ENCODE data around the gene ZBTB20. TPM values are rescaled to one million over a fixed set of nuclear protein-coding genes. Genes with fewer than 3 reads are reported as not detected.

ZBTB20 gene
- total and polyA plus RNA-seq, 2 donors (not counting 1 experiment from before 2014, with no cell fraction given), result 4.0 to 123 TPM

DNA sequence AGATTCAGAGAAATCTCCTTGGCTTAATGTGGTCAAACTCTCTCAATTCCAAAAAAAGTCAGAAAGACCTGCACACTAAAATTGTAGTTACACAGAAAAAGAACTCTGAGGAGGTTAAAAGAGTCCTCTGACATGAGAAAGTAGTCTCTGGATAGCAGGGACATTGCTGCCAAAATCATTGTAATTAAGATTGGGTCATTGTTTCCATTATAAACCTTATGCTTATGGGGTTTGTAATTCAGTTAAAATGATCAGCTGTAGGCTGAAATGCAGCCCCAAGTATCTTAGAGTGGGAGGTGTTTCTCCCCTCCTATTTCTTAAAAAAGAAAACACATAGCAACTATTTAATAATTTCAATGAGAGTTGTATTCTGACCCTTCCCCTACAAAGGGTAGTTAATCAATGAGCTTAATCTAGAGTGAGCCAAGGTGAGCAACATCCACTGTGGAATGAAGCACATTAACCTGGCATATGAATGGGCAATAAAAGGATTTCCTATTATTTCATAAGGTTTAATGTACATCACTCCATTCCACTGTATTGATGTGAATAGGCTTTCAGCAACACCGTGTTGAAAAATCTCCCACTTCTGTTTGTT, 446.4 kb downstream of the ZBTB20 start:
- intact Hi-C loops (cut with micrococcal nuclease), result no loop called here
- ChIA-PET CTCF (no interaction called here), POLR2A (no interaction called here)
- TF ChIP-seq, protein P1, sequence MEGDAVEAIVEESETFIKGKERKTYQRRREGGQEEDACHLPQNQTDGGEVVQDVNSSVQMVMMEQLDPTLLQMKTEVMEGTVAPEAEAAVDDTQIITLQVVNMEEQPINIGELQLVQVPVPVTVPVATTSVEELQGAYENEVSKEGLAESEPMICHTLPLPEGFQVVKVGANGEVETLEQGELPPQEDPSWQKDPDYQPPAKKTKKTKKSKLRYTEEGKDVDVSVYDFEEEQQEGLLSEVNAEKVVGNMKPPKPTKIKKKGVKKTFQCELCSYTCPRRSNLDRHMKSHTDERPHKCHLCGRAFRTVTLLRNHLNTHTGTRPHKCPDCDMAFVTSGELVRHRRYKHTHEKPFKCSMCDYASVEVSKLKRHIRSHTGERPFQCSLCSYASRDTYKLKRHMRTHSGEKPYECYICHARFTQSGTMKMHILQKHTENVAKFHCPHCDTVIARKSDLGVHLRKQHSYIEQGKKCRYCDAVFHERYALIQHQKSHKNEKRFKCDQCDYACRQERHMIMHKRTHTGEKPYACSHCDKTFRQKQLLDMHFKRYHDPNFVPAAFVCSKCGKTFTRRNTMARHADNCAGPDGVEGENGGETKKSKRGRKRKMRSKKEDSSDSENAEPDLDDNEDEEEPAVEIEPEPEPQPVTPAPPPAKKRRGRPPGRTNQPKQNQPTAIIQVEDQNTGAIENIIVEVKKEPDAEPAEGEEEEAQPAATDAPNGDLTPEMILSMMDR (IDR thresholded peaks at IDR 0.05), result no peak
- TF ChIP-seq EZH2 (IDR thresholded peaks at IDR 0.05; ENCODE audit: borderline replicate concordance, insufficient read depth, low read depth, low read length, poor library complexity, severe bottlenecking), result no peak
- Histone ChIP-seq H3K4me1 (ENCODE audit: control insufficient read depth in 2 of 2, insufficient read depth in 2 of 2, low read length in 2 of 2) (no peaks in the 10 kb centered on the region), H3K4me3 (ENCODE audit: control extremely low read depth in 1 of 5, extremely low read depth in 1 of 5, insufficient read depth in 1 of 5, low read depth in 2 of 5, low read length in 4 of 5) (no peak overlapping the region), H4K20me1 (ENCODE audit: control insufficient read depth, insufficient read depth, low read length, poor library complexity, severe bottlenecking) (peaks cover 10% of the 10 kb centered on the region), H3K79me2 (ENCODE audit: control insufficient read depth, insufficient read depth, low read length) (no peaks in the 10 kb centered on the region), H2AFZ (ENCODE audit: insufficient read depth, low read depth, low read length, poor library complexity, severe bottlenecking) (no peak overlapping the region), H3K27ac (ENCODE audit: low read length in 2 of 2) (no peak overlapping the region), H3K9ac (ENCODE audit: low read length) (no peak overlapping the region), H3K4me2 (replicated peaks; ENCODE audit: low read depth, low read length, poor library complexity, severe bottlenecking) (no peak overlapping the region), H3K9me3 (ENCODE audit: control extremely low read depth in 1 of 3, control insufficient read depth in 2 of 3, insufficient read depth in 1 of 3, low read length in 2 of 3) (no peaks in the 10 kb centered on the region), H3K27me3 (replicated peaks in 1 of 4; ENCODE audit: control extremely low read depth in 1 of 4, control insufficient read depth in 3 of 4, insufficient read depth in 4 of 4, low read length in 3 of 4) (no peaks in the 10 kb centered on the region), H3K36me3 (replicated peaks in 1 of 2; ENCODE audit: control extremely low read depth in 1 of 2, control insufficient read depth in 1 of 2, extremely low read depth in 1 of 2, insufficient read depth in 2 of 2, low read length in 1 of 2) (peaks cover 0 to 1% of the 10 kb centered on the region in 2 experiments)
- Mint-ChIP-seq H3K27ac (no peak overlapping the region), H3K4me3 (no peak overlapping the region), H3K9me3 (ENCODE audit: insufficient read depth) (no peaks in the 10 kb centered on the region), H3K27me3 (no peaks in the 10 kb centered on the region), H3K4me1 (peaks cover 8% of the 10 kb centered on the region)
- DNase-seq (no peak), ATAC-seq (ENCODE audit: low read depth) (no peak)
- WGBS (ENCODE audit: insufficient coverage), result no CpG with 5 or more reads among the region's 1 CpG

DNA sequence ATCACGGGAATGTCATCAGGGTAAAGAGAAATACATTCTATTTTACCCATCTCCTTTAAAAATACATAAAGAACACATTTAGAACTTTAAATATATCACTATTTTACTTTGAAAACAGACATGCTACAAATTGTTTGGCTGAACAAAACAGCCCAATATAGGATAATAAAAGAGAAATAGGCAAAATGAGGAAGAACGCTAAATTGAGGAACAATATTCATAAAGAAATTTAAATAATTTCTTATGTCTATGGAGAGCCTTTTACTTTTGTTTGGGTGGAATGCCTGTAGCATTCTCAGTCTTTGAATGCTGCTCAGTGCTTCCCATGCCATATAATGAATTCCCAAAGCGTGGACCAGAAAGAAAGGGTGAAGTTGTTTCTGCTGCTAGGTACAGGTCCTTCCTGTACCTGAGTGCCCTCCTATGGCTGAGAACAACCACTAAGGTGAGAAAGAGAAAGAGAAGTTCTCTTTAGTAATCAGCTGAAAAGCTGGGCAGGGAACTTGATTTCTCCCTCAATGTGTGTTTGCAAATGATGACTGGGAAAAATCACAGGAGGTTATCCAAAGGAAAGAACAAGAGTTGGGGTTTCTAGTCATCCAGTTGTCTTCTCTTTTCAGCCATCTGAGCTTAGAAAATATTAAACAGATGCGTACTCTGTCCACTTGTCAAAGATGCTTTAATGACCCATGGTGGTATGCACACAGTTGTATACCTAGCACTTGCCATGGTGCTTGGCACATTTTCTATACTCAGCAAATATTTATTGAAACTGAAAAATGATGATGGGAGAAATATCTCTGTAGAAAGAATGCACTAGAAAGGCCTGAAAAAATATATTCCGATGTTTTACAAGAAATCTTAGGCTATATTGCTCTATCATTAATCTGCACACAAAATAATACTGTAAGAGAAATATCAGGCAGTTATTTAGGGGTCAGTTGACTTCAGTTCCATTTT, 448.7 kb downstream of the ZBTB20 start:
- no peaks in the 10 kb centered on the region for H3K27me3 ChIP-seq (replicated peaks in 1 of 4; ENCODE audit: control extremely low read depth in 1 of 4, control insufficient read depth in 3 of 4, insufficient read depth in 4 of 4, low read length in 3 of 4)
- DNase-seq (no peak), ATAC-seq (ENCODE audit: low read depth) (no peak)
- no peak overlapping the region for H2AFZ ChIP-seq (ENCODE audit: insufficient read depth, low read depth, low read length, poor library complexity, severe bottlenecking)
- peaks cover 5% of the 10 kb centered on the region for H4K20me1 ChIP-seq (ENCODE audit: control insufficient read depth, insufficient read depth, low read length, poor library complexity, severe bottlenecking)
- no peaks in the 10 kb centered on the region for H3K79me2 ChIP-seq (ENCODE audit: control insufficient read depth, insufficient read depth, low read length)
- no peak overlapping the region for H3K27ac ChIP-seq (ENCODE audit: low read length in 2 of 2)
- no peak overlapping the region for H3K27ac Mint-ChIP-seq
- intact Hi-C loops (cut with micrococcal nuclease), result no loop called here
- ChIA-PET CTCF (no interaction called here), POLR2A (no interaction called here)
- H3K9ac ChIP-seq (ENCODE audit: low read length), result no peak overlapping the region
- H3K4me2 ChIP-seq (replicated peaks; ENCODE audit: low read depth, low read length, poor library complexity, severe bottlenecking), result no peak overlapping the region
- H3K4me1 Mint-ChIP-seq, result peaks cover 3% of the 10 kb centered on the region
- H3K4me3 Mint-ChIP-seq, result no peak overlapping the region
- no peaks in the 10 kb centered on the region for H3K9me3 ChIP-seq (ENCODE audit: control extremely low read depth in 1 of 3, control insufficient read depth in 2 of 3, insufficient read depth in 1 of 3, low read length in 2 of 3)
- no peaks in the 10 kb centered on the region for H3K27me3 Mint-ChIP-seq
- H3K9me3 Mint-ChIP-seq (ENCODE audit: insufficient read depth), result no peaks in the 10 kb centered on the region
- no peak overlapping the region for H3K4me3 ChIP-seq (ENCODE audit: control extremely low read depth in 1 of 5, extremely low read depth in 1 of 5, insufficient read depth in 1 of 5, low read depth in 2 of 5, low read length in 4 of 5)
- H3K4me1 ChIP-seq (ENCODE audit: control insufficient read depth in 2 of 2, insufficient read depth in 2 of 2, low read length in 2 of 2), result no peaks in the 10 kb centered on the region
- TF ChIP-seq, protein P1 (IDR thresholded peaks at IDR 0.05), result no peak
- TF ChIP-seq EZH2 (IDR thresholded peaks at IDR 0.05; ENCODE audit: borderline replicate concordance, insufficient read depth, low read depth, low read length, poor library complexity, severe bottlenecking), result no peak
- no CpG with 5 or more reads among the region's 5 CpGs for WGBS (ENCODE audit: insufficient coverage)
- H3K36me3 ChIP-seq (replicated peaks in 1 of 2; ENCODE audit: control extremely low read depth in 1 of 2, control insufficient read depth in 1 of 2, extremely low read depth in 1 of 2, insufficient read depth in 2 of 2, low read length in 1 of 2), result peaks cover 0 to 1% of the 10 kb centered on the region in 2 experiments

All from B cell (primary cell).